NCI-H2107 (cell line): Measurements from ENCODE around the gene BRD3OS.

Source experiments
- DNase-seq: peaks from one replicate; lab custom pipeline; 2025; lab: John Stamatoyannopoulos, UW

The BRD3OS gene

DNA sequence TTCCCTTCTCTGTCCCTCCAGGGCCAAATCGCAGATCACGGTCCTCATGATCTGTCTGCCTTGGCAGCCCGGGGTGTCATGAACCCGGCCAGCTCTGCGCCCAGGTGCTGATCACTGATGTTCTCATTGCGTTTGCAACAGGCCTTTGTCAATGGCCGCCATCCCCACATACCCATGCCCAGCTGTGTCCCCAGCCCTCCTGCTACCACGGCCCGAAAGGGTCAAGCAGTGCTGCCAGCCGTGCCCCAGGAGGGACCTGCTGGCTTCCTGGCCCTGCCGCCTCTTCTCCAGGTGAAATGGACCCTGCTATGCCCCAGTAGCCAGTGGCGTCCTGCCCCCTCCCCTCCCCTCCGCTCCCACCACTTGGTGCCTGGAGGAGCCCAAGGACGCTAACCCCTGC is 20.4 kb upstream of the BRD3OS start:
- no peak for DNase-seq

DNA sequence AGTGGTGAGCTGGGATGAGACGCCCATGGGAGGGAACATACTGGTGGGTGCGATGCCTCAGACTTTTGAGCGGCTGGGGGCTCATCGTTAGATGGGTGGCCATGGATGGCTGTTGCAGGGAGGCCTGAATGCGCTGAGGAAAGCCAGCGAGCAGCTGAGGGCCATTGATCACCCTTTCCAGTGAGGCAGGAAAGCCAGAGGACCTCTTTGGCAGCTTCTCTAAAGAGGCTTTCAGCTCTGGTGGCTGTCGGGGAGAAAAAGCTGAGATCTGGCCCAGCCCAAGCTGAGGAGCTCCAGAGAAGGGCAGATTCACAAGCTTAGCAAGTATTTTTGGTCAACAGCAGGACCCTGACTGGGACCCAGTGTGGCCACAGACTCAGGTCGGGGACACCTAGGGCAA is 19.9 kb upstream of the BRD3OS start:
- DNase-seq = no peak

DNA sequence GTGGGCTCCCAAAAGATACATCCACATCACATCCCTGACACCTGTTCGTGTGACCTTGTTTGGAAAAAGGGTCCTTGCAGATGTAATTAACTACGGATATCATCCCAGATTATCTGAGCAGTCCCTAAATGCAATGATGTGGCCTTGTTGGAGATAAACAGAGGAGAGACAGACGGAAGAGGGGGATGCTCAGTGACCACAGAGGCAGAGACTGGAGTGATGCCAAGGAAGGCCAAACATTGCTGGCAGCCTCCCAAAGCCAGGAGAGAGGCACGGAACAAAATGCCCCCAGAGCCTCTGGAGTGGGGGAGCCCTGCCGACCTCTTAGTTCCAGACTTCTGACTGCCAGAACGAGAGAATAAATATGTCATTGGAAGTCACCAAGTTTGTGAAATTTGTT is 18.1 kb upstream of the BRD3OS start:
- no peak for DNase-seq

DNA sequence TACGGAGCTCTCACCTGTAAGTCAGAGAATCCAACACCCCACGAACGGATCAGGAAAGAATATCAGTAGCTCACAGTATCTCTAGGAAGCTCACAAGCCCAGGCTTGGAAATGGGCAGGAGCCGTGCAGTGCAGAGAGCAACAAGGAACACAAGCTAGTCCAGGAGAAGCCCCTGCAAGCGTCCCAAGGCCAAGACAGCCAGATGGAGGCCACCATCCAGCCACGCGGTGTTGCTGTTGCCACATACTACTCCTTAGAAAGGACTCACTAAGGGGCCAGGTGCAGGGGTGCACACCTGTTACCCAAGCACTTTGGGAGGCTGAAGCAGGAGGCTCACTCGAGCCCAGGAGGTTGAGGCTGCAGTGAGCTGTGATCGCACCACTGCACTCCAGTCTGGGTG is 17.7 kb upstream of the BRD3OS start:
- no peak for DNase-seq

DNA sequence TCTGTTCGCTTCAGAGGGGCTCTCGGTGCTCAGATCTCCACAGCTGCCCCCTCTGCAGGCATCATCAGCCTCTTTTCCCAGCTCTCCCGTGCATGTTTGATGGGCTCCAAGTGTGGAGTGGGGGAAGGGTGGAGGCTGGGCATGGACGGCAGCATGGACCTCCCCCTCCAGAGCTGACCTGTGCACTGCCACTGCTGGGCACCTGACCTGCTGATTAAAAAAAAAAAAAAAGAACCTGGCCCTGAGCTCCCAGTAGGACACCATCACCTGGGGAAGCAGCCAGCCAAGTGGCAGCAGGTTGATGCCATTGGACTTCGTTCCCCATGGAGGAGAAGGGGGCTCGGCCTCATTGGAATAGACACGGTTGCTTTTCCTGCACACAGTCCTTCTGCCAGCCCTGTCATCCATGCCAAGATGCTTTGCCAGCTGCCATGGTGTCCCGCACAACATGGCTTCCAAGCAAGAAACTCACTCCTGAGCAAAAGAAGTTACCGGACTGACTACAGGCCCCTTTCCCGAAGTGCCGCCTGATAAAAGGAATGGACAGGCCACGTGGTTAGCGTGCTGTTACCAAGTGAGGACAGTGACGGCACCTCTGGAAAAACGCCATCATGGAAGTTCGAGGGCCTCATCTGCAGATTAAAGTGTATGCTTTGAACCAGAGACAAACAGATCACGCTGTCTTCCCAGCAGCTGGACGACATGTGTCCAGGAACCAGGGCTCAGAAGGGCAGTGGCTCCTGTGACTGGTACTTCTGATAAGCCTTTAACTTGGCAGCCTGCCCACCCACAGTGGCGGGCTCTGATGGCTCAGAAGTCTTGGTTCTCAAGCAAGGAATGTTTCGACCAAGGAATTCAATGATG is 14.7 kb upstream of the BRD3OS start:
- DNase-seq = no peak

DNA sequence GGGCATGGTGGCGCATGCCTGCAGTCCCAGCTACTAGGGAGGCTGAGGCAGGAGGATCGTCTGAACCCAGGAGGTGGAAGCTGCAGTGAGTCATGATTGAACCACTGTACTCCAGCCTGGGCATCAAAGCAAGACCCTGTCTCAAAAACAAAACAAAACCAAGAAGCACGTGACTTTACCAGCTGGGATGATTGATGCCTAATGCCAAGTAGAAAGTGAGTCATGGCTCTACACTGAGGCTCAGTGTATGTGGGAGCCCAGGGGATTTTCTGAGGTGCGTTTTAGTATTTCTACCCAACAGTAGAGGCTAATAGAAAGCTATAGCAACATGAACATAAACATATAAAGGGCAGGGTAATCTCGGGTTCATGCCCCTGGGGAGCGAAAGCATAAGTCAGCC is 13.9 kb upstream of the BRD3OS start:
- DNase-seq = no peak

DNA sequence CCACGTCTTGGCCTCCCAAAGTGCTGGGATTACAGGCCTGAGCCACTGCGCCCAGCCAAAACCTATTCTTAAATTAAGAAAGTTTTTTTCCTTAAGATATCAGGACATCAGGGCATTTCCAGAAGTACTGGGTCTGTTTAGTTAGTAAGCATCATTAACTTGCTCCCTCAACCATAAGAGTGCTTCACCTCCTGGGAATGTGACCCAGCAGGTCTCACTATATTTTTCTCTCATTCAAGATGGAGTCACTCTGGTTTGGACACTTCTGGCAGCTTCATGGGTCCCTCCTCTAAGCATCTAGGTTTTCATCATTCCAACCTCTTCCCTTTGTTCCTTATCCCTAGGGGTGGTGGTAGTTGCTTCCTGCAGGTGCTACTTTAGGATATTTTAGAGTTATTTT is 10.3 kb upstream of the BRD3OS start:
- DNase-seq = no peak

DNA sequence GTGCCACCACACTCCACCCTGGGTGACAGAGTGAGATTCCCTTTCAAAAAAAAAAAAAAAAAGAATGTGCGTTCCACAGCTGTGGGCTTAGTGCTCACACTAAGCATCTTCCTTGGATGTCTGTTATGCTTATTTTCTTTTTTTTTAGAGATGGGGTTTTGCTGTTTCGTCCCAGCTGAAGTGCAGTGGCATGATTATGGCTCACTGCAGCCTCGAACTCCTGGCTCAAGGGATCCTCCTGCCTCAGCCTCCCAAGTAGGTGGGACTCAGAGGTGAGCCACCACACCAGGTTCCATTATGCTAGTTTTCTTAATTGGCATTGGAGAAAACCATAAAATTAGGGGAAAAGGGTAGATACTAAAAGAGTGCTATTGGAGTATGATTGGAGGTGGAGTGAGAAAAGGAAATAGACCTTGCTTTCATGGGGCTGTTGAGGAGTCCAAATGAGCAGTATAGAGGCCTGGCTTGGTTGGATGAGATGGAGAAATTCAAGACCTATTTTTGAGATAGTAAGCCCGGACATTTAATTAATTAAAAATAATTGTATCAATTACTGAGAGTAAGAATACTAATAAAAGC is 978 bp upstream of the BRD3OS start:
- no peak for DNase-seq

DNA sequence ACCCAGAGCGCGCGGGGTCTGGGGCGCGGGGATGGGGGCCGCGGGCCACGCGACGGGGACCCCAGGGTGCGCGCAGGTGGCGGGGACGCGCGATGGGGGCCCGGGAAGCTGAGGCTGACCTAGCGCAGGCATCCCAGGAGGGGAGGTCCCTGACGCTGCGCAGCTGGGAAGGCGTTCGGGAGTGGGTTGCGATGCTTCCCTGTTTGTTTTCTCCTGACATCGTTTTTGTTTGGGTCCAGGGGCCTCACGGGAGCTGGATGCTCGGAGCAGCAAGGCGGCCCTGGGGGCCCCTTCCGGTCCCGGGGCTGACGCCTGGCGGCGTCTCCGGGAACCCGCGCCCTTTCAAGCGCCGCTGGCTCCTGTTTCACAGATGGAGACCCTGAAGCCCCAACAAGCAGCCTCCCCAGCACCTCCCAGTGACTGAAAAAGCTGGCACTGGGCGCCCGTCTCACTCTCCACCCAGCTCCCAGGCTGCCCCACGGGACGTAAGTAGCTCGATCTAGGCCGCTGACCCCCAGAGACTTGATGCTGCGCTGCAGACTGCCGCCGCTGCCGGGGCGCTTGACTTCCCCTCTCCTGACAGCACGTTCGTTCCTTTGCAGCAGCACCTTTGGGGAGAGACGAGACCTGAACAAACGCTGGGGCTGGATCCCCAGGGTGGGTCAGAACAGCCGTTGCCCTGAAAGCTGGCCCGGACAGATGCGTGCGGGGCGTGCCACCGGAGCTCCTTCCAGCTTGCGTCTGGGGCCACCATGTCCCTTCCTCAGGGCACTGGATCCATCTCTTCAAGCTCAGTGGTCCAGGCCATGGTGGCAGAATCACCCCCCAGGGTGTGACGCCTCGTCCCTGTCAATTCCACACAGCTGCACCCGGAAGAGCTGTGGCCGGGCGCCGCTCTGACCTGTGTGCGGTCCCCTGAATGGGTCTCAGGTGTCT is 593 bp downstream of the BRD3OS start:
- DNase-seq = no peak

DNA sequence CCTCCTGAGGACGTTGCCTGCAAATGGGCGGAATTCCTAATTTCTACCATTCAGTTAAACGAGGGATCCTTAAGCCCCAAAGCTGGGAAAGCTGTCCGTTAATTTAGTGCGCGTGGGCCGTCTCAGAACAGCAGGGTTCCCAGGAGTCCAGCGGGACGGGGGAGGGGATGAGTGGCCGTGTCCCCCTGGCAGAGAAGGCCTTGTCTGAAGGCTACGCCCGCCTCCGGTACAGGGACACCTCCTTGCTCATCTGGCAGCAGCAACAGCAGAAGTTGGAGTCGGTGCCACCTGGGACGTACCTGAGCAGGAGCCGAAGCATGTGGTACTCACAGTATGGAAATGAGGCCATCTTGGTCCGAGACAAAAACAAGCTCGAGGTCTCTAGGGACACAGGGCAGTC is 1.3 kb downstream of the BRD3OS start:
- no peak for DNase-seq

DNA sequence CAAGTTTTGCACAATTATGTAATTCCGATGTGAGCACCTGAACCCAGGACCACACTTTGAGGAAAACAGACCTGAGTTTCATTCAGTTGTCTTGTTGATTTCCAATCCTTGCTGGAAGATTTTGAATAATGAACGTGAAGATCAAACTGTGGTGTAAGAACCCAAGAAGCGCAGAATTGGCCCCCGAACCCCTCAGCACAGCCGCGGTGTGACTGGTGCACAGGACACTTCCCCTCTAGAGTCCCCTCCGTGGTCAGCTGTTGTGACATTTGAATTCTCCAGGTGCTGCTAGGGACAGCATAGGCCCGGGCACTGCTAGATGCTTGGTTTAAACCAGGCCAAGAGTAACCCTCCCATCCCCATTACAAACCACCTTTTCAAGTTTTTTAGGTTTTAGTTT is 1.7 kb downstream of the BRD3OS start:
- DNase-seq = no peak

DNA sequence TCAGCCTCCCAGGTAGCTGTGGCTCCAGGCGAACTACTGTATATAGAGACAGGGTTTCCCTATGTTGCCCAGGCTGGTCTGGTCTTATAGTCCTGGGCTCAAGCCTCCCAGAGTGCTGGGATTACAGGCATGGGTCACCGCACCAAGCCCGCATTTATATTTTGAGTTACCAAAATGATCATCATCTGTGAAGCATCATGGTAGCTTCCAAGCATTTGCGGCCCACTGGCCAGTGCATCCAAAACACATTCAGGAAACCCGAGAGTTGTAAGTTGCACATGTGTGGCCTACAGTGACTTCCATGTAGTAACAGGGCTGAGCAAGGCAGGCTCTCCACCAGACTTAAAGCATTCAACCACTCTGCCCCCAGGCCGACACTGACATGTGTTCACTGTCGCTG is 2.3 kb downstream of the BRD3OS start:
- DNase-seq = no peak

DNA sequence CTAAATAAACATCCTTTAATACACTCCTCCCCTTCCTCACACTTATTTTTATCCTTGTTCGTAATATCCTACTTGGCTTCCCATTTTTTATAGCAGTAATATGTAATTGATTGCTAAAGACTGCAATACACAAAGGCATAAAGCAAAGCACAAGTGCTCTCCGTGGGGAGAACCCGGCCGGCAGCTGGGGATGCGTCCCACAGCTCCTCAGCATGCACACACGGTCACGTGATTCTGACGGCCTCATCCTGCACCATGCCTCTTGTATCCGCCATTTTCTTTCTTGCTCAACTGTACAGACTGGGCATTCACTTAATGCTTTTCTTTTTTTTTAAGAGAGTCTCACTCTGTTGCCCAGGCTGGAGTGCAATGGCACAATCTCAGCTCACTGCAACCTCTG is 2.8 kb downstream of the BRD3OS start:
- DNase-seq = no peak

DNA sequence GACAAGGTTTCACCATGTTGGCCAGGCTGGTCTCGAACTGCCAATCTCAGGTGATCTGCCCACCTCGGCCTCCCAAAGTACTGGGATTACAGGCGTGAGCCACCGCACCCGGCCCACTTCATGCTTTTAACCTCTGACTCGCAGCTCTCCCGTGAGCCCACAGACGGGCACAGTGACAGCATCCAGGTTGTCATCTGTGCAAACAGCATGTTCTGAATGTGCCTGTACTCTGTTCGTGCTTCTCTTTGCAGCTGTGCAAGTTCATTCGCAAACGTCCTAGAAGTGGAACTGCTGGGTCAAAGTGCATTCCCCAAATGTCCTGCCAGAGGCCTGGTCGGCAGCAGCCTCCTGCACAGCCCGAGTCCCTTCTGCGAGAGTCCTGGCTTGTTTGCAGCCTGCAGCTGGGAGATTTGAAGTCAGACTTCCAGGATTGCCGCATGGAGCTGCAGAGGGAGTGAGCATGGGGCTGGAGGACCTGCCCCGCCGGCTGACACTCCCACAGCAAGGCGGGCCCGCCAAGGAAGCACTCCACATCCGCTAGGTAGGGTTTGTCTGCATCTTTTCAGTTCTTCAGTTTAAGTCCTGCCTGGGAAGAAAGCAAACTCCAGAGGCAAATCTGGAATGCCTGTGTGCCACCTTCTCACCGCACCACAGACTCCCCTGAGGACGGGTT is 3.4 kb downstream of the BRD3OS start:
- no peak for DNase-seq

DNA sequence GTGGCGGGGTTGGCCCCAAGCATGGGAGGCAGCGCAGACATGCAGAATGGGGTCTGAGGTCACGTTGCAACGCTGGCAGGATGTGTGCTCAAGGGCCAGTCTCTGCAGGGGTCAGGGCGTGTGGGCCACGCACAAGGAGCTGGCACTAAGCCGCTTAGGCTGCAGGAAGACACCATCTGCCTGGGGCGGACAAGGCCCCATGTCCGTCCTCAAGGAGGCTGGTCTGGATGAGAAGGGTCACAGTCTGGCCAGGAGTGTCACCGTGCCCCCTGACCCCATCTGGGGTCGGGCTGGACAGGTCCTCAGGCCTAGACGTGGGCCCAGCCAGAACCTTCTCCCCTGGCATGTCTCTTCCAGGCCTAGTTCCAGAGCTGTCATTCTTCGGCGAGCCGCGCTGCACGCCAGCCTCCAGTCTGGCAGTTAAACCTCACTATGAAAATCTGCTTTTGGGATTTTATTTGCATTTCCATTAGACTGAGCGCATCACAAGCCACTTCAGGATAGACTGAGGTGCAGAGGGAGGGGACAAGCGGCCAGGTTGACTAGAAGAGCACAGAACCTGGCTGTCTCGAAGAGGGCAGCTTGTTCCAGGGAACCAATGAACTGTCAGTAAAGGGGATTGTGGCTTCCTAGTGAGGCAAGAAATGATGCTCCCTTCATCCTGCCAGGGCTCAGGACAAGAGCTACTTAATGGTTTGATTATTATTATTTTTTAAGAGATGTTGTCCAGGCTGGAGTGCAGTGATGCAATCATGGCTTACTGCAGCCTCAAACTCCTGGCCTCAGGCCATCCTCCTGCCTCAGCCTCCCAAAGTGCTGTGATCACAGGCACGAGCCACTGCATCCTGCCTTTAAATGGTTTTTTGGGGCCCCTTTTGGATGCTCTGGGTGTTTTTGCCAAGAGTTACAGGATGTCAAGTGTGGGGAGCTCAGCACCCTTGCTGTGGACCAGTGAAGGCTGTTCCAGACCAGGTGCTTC is 4.3 kb downstream of the BRD3OS start:
- no peak for DNase-seq

DNA sequence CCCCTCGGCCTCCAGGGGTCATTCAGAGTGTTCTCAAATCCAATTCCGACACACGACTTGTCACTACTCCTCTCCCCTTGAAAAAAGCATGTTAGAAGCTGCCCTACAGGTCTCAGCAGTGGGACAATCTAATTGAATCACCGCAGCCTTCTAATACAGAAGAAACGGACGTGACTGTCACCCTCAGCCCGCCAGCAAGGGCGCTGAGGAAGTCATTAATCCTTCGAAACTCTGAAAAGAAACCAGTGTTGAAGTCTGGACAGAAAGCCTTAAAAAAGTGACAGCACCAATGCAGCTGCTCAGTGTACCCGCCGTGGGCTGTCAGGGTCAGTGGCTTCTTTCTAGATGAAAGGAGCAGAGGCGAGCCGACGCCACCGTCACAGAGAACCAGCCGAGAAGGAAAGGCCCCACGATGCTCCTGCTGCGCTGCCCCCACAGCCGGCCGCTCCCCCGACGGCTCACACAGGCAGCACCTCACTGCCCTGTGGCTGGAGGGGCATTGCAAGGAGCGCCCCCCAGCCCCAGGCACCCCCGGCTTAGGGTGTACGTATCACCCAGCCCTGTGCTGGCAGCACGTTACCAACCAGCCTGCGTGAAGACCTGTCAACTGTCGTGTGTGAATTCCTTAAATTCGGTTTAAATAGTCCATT is 5.7 kb downstream of the BRD3OS start:
- DNase-seq = no peak

DNA sequence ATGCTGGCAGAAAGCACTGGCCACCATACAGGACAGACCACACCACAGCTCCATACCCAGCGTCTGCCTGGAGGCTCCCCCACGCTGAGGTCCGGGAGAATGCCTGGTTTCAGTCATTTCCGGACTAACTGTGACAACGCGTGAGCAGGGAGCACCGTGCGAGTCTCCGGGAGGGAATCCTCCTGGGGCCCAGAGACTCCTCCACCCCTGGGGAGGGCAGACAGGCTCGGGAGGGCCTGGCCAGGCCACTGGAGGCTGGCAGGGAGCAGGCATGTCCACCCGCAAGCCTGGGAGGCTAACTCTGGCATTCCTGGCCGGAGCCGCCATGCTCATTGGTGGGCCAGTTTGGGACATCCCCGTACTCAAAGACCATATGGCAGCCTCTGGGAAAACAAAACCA is 6.5 kb downstream of the BRD3OS start:
- DNase-seq = no peak

DNA sequence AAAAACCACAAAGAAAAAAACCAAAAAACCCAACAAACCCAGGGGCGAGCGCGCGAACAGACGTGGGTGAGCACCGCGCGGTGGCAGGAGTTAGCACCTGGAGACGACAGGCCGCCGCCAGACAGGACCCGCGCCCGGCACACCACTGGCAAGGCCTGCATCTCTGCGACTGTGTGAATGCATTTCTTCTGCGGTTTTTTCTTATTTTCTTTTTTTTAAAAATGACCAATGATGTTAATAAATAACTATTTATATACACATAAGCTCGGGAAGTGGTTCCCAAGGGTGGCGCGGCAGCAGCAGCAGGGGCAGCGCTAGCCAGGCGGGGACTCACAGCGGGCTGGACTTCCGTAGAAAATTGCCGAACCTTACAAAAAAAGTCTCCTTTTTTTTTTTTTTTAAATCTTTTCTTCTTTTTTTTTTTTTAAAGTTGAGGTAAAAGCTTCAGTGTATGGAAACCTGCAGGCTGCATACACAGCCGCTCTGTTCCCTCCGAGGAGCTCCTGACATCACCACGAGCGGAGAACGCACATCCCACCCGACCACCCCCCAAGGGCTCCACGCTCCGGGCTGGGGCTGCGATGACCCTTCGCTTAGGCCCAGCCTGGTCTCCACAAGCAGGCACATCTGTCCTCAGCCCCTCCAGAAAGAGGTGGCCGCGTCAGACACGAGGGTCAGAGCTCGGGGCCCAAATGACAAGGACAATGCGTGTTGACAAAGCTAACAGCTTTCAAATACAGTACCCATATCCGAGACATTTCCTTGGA is 7.4 kb downstream of the BRD3OS start:
- DNase-seq = no peak

DNA sequence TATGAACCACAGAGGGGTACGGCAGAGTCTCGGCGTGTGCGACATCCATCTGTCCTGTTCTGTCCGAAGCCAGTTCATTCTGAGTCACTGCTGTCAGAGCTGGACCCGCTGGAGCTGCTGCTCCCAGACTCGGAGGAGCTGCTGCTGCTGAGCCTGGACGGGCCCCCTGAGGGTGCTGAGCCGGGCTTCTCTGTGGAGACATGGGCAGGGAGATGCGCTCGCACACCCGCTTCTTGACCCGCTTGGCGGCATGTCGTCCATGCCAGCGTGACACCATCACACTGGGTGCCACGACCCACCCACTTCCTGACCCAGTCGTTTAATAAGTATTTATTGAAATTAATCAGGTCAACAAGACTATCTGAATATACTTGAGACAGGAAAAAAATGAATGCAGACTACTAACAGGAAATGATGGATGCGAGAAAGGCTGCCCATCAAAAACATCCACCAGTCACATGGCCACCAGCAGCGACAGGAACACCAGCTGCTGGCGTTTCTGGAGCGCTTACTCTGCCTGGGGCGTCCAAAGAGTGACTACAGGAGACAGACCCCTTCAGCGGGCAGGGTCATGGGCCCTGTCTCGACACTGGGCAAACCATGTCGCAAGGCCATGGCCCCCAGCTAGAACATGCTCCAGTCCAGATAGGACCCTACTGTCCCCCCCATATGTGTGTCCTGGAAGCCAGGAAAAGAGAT is 8.4 kb downstream of the BRD3OS start:
- DNase-seq = no peak
